ENCODE results near the gene SHC3.

- TF ChIP-seq CTCF (IDR thresholded peaks at IDR 0.05) (no peak), POLR2A (IDR thresholded peaks at IDR 0.05) (no peak)
These were observed 23.8 kb downstream of the SHC3 start for GRCh38 chr9:89154651-89155336.

Data from body of pancreas (tissue), 4 donors.